Measurements from ENCODE around the gene SEPSECS. TPM values are rescaled to one million over a fixed set of nuclear protein-coding genes. Genes with fewer than 3 reads are reported as not detected.

Gene SEPSECS
- total and polyA plus RNA-seq, 2 experiments from 2014 or later = 1.2 to 4.7 TPM

GRCh38 chr4:25161593-25161950 lies 1.3 kb upstream of the SEPSECS start:
- no peak for ATAC-seq
- Histone ChIP-seq H3K27ac (ENCODE audit: low read depth) (no peak overlapping the region), H3K27me3 (ENCODE audit: insufficient read depth) (no peaks in the 10 kb centered on the region), H3F3A (replicated peaks; ENCODE audit: low read depth) (no peaks in the 10 kb centered on the region; the same call in 1 of the 2 replicates), H2AFZ (no peak overlapping the region), H3K79me2 (replicated peaks; ENCODE audit: insufficient read depth) (no peaks in the 10 kb centered on the region), H3K4me3 (peak overlapping the region; percentile 67; the same call in 1 of the 2 replicates), H3K4me1 (ENCODE audit: insufficient read depth) (no peaks in the 10 kb centered on the region; the same call in 1 of the 2 replicates), H3K36me3 (ENCODE audit: insufficient read depth) (no peaks in the 10 kb centered on the region), H3K9me2 (ENCODE audit: insufficient read depth) (no peaks in the 10 kb centered on the region), H4K20me1 (replicated peaks; ENCODE audit: insufficient read depth) (no peaks in the 10 kb centered on the region), H3K4me2 (peak overlapping the region; percentile 82)
- Mint-ChIP-seq H3K36me3 (ENCODE audit: low read depth) (peaks cover 3% of the 10 kb centered on the region; the same call in 2 of the 3 replicates), H3K27ac (peak overlapping the region; percentile 65; the same call in 1 of the 2 replicates), H3K4me1 (peaks cover 19% of the 10 kb centered on the region), H3K27me3 (ENCODE audit: insufficient read depth, low read depth, poor library complexity) (peaks cover 13% of the 10 kb centered on the region), H3K4me3 (peak overlapping the region; percentile 86), H3K9me3 (no peaks in the 10 kb centered on the region)
- TF ChIP-seq ETS1 (IDR thresholded peaks at IDR 0.05) (no peak), ZNF114 (CRISPR knock-in tag; IDR thresholded peaks at IDR 0.05) (no peak), STAT1 (IDR thresholded peaks at IDR 0.05; ENCODE audit: unreplicated experiment) (no peak), ZNF462 (CRISPR knock-in tag; IDR thresholded peaks at IDR 0.05) (no peak)
- no peak for DNase-seq (ENCODE audit: low spot score)
